Left renal pelvis (tissue), 4 donors: ENCODE measurements around the gene CAPZB. TPM values are rescaled to one million over a fixed set of nuclear protein-coding genes. Genes with fewer than 3 reads are reported as not detected.

Source experiments
- DNase-seq, 4 donors: peaks; one replicate each; pipeline ENCODE4 v3.0.0-alpha.2; 2013; ENCODE audit warnings: low read depth in 4 of 4, low spot score in 3 of 4
- polyA plus RNA-seq, 4 donors: library from polyadenylated mRNA; unstranded; fragments of 120-200 nt; gene quantifications; one replicate each; pipeline ENCODE4 v1.2.1, GENCODE V29; 2013; ENCODE audit not compliant: insufficient read length in 4 of 4

The CAPZB gene
- polyA plus RNA-seq, 4 donors, result 234 to 249 (median 240) TPM

- DNase-seq, result no peak
These were observed 129.1 kb downstream of the CAPZB start for GRCh38 chr1:19356266-19356665.

DNA sequence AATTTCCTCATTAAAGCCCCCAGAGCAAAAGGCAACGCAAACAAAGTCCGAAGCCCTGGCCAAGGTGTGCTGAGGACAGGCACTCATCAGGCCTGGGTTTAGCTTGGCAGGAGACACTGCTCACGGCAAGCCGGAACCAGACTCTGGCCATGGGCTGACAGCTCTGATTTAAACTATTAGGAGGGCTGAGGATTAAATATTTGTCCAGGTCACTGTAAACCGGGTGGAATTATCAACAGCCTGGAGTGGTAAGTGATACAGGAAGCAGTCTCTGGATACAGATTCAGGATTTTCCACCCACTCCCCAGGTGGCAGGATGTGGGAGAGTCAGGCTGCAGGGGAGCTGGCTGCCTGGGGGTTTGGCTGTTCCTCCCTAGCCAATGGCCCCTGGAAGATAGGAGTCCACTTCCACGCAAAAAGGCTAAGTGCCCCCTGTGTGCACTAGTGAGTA is 130.8 kb downstream of the CAPZB start:
- DNase-seq, result no peak

GRCh38 chr1:19353596-19353995 is 131.7 kb downstream of the CAPZB start:
- DNase-seq, result no peak

DNA sequence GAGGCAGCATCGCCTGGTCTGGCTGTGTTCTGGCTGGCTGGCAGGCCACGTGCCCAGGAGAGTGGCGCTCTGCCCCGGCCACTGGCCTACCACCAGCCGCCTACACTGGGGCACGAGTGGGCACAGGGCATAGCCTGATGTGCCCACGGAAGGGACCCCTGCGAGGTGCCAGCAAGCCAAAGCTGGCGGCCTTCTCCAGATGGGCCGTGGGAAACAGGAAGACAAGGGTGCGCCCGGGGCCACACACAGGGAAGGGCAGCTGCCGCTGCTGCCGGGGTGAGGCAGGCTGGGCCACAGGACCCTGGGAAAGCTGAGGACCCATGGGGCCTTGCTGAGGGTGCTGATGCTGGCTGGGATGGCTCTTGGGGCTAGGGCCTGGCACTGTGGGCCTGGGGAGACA is 132.5 kb downstream of the CAPZB start:
- DNase-seq, result no peak

DNA sequence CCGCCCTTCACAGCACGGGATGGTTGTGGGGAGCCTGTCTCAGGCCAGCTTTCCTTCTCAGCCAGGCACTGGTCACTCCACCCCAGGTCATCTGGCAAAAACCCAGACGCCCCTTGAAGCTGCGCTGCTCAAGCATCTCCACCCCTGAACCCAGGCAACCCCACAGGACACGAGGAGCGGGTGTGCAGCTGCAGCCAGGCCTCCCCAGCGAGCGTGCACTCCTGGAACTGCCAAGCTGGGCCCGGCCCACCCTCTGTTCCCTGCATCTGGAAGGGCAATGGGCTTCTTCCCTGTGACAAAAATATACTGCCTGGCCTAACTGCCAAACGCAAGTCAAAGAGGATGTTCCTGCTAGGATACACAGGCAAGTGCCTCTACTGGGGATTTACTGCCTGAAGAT is 133.5 kb downstream of the CAPZB start:
- DNase-seq, result no peak

- DNase-seq, result no peak
These were observed 134.8 kb downstream of the CAPZB start for GRCh38 chr1:19350566-19350965.

GRCh38 chr1:19349999-19350398 is 135.3 kb downstream of the CAPZB start:
- no peak for DNase-seq

DNA sequence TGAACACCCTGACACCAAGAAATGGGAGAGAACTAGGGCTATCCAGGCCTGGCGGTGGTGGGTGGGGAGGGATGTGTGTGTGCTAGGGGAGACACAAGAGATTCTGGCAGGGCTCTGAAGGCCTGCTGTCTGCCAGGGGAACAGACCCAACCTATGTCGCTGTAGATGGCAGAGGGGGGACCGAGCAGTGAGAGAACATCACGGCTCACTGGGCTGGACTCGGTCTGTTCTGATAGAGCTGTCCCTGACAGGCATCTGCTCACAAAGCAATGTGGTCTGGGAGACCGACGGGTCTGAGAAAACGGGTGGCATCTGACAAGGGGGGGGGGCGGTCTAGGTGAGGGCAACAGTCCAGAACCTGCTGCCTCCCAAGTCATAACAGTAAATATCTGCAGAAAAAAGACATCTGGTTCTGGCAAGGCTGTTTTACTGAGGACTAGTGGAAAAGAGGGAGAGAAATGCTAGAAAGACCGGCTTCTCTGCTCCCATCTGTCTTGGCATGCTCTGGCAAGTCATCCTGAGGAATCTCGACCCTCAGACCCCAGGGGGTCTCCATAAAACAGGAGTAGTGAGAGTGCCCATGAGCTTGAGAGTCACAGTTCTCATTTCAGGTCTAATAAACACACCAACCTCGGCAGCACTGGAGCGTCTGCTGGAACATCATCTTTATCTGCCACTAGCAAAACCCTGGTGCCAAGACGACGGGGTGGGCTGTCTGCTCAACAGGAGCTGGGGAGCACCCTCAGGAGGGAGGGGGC is 136.7 kb downstream of the CAPZB start:
- no peak for DNase-seq

GRCh38 chr1:19347533-19348172 is 137.7 kb downstream of the CAPZB start:
- no peak for DNase-seq

- no peak for DNase-seq
These were observed 139.3 kb downstream of the CAPZB start for GRCh38 chr1:19346026-19346425.

- DNase-seq, result no peak
These were observed 139.9 kb downstream of the CAPZB start for GRCh38 chr1:19345391-19345790.

- DNase-seq, result no peak
These were observed 140.5 kb downstream of the CAPZB start for GRCh38 chr1:19344831-19345230.

GRCh38 chr1:19344372-19344810 is 140.9 kb downstream of the CAPZB start:
- DNase-seq, result no peak

DNA sequence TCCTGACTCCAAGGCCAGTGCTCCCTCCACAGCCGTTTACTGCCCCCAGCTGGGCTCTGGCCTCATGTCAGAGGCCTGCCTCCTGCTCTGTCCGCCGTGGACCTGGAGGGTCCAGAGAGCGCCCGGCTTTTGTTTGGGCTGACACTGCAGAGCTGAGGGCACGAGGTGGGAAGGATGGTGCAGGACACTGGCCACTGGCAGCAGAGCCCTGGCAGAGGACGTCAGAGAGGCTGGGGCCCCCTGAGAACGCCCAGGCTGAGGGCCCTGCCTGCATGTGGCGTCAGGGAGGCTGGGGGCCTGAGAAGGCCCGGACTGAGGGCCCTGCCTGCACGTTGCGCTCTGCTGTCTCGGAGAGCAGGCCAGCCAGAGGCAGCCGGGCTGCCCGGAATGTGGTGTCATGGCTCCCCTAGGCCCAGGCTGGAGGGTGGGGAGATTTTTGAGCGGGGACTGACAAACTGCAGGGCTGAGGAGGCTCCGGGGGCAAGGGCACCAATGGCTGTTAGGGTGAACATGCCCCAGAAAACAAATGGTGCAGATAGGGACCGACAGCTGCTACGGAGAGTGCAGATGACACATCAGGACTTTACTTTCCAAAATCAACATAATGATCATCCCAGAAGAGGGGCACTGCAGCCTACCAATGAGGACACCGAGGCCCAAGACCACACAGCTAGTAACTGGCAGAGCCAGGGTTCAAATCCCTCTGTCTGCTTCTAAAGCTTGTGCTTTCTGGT is 141.6 kb downstream of the CAPZB start:
- DNase-seq, result no peak

- DNase-seq, result no peak
These were observed 142.3 kb downstream of the CAPZB start for GRCh38 chr1:19342894-19343616.

- DNase-seq, result no peak
These were observed 143.1 kb downstream of the CAPZB start for GRCh38 chr1:19342062-19342750.

- peak in 1 of 4 donors; percentile 43 for DNase-seq
These were observed 143.9 kb downstream of the CAPZB start for GRCh38 chr1:19341201-19342061.

DNA sequence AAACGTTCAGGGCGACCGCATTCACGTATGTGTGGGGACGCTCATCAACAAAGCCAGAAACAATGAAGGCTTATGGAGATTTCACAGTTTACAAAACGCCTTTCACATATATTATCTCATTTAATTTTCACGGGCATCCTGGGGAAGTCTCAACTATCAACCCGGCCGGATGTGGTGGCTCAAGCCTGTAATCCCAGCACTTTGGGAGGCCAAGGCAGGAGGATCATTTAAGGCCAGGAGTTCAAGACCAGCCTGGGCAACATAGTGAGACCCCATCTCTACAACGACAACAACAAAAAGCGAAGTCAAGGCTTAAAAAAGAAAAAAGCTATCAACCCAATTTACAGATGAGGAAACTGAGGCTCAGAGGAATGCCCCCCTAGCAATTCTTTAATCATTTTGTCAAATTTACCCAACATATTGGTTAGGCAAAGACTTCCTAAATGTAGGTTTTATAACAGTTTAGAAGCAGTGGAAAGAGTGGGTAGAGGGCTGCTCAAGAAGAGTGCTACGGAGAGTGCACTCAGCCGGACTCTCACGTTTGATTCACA is 144.9 kb downstream of the CAPZB start:
- DNase-seq, result no peak
